Activated B cell treated with CpG ODN at 0.5 μM for 24 hours (primary cell): ENCODE measurements around the gene SLC16A3. TPM values are rescaled to one million over a fixed set of nuclear protein-coding genes. Genes with fewer than 3 reads are reported as not detected.
"Not testable (repeated sequence)": the region's sequence is repeated elsewhere in the genome, so short reads cannot be mapped to it uniquely, and the experiment has no call there.

Source experiments
- ATAC-seq: fragments of 200-7000 bp; cut with Tn5 transposase; one replicate; pipeline ENCODE4 v1.10.0; 2021; ENCODE audit warnings: low read depth, mild to moderate bottlenecking, moderate library complexity
- CTCF ChIA-PET: fragments of 350-600 bp; sonication (Branson Sonifier 250); formaldehyde crosslinking; loops from one replicate; lab custom pipeline; 2021; ENCODE audit warnings: antibody characterized with exemption; lab: Charles Lee
- POLR2A ChIA-PET: fragments of 350-600 bp; sonication (Branson Sonifier 250); formaldehyde crosslinking; loops from one replicate; lab custom pipeline; 2021; ENCODE audit warnings: antibody characterized with exemption; lab: Charles Lee
- DNase-seq: peaks from one replicate; pipeline ENCODE4 v3.0.0; 2022
- H3K27ac Mint-ChIP-seq: one replicate; pipeline ENCODE4 v1.8.0; 2020; ENCODE audit warnings: mixed read lengths
- H3K27me3 Mint-ChIP-seq: one replicate; pipeline ENCODE4 v1.8.0; 2021; ENCODE audit warnings: mixed read lengths
- H3K36me3 Mint-ChIP-seq: one replicate; pipeline ENCODE4 v1.8.0; 2021; ENCODE audit warnings: low read depth, mixed read lengths
- H3K4me1 Mint-ChIP-seq: one replicate; pipeline ENCODE4 v1.8.0; 2021; ENCODE audit warnings: mixed read lengths
- H3K4me3 Mint-ChIP-seq: one replicate; pipeline ENCODE4 v1.8.0; 2020; ENCODE audit warnings: mild to moderate bottlenecking, mixed read lengths
- H3K9me3 Mint-ChIP-seq: one replicate; pipeline ENCODE4 v1.8.0; 2020; ENCODE audit warnings: mixed read lengths
- CTCF ChIP-seq: fragments of 200-600 bp; IDR thresholded peaks from one replicate; pipeline ENCODE4 v1.8.0; 2022; ENCODE audit warnings: antibody characterized with exemption, mild to moderate bottlenecking
- intact Hi-C: fragments of 100-400 bp; cut with micrococcal nuclease; formaldehyde crosslinking; loops from one replicate; pipeline ENCODE4 v1.15.1; 2024
- total RNA-seq: library from RNA; stranded (reverse); gene quantifications from 2 replicates; pipeline ENCODE4 v1.2.3, GENCODE V29; 2022

SLC16A3 gene
- total RNA-seq, 1 donor from 2014 or later, result 24.6 TPM

- H3K4me3 Mint-ChIP-seq, result no peak overlapping the region
- no peaks in the 10 kb centered on the region for H3K9me3 Mint-ChIP-seq
- peaks cover 5% of the 10 kb centered on the region for H3K36me3 Mint-ChIP-seq
- DNase-seq, result no peak
- no peaks in the 10 kb centered on the region for H3K27me3 Mint-ChIP-seq
- ChIA-PET CTCF (interaction anchor here (1.0 to 2.5 kb wide), 10 partner anchors 11 to 245 kb away, joined by 3 to 17 read pairs (median 6); partner anchors contain the start of gene SLC16A3), POLR2A (interaction anchor here (0.6 to 2.3 kb wide), 17 partner anchors 9 to 344 kb away, joined by 3 to 25 read pairs (median 5); partner anchors contain the start of genes CENPX, CSNK1D, DCXR and LRRC45)
- intact Hi-C loops, result loop anchor here (5.0 kb wide), 1 partner anchor 212 kb away; the partner anchor contains the start of genes HEXD and OGFOD3
- peaks cover 15% of the 10 kb centered on the region for H3K4me1 Mint-ChIP-seq
- ATAC-seq, result no peak
- H3K27ac Mint-ChIP-seq, result no peak overlapping the region
- no peak for TF ChIP-seq CTCF
These were observed 23.8 kb upstream of the SLC16A3 start for GRCh38 chr17:82204831-82205719.

GRCh38 chr17:82205720-82206508 is 22.9 kb upstream of the SLC16A3 start:
- Mint-ChIP-seq H3K27ac (peak overlapping the region; percentile 86), H3K27me3 (no peaks in the 10 kb centered on the region), H3K4me3 (peak overlapping the region; percentile 44), H3K36me3 (peaks cover 5% of the 10 kb centered on the region), H3K4me1 (peaks cover 15% of the 10 kb centered on the region), H3K9me3 (no peaks in the 10 kb centered on the region)
- ChIA-PET CTCF (interaction anchor here (0.6 to 2.5 kb wide), 13 partner anchors 10 to 246 kb away, joined by 3 to 17 read pairs (median 4); partner anchors contain the start of gene SLC16A3), POLR2A (interaction anchor here (0.5 to 2.3 kb wide), 19 partner anchors 9 to 345 kb away, joined by 3 to 25 read pairs (median 5); partner anchors contain the start of genes CENPX, CSNK1D, DCXR and LRRC45)
- ATAC-seq (peak; percentile 99), DNase-seq (peak; percentile 71)
- intact Hi-C loops, result loop anchor here (1.0 to 5.0 kb wide), 5 partner anchors 10 to 211 kb away; partner anchors contain the start of genes CSNK1D, HEXD, OGFOD3 and SLC16A3
- TF ChIP-seq CTCF, result peak; percentile 31

- H3K4me1 Mint-ChIP-seq, result peaks cover 37% of the 10 kb centered on the region
- H3K9me3 Mint-ChIP-seq, H3K4me3 Mint-ChIP-seq, CTCF ChIA-PET, DNase-seq, intact Hi-C loops, H3K27ac Mint-ChIP-seq, H3K27me3 Mint-ChIP-seq, ATAC-seq, H3K36me3 Mint-ChIP-seq: not testable (repeated sequence)
- POLR2A ChIA-PET, result interaction anchor here (0.7 to 4.5 kb wide), 2 partner anchors 88 to 116 kb away, joined by 13 to 28 read pairs; no protein-coding TSS in a partner anchor
These were observed 18.2 kb upstream of the SLC16A3 start for GRCh38 chr17:82210655-82211054.

DNA sequence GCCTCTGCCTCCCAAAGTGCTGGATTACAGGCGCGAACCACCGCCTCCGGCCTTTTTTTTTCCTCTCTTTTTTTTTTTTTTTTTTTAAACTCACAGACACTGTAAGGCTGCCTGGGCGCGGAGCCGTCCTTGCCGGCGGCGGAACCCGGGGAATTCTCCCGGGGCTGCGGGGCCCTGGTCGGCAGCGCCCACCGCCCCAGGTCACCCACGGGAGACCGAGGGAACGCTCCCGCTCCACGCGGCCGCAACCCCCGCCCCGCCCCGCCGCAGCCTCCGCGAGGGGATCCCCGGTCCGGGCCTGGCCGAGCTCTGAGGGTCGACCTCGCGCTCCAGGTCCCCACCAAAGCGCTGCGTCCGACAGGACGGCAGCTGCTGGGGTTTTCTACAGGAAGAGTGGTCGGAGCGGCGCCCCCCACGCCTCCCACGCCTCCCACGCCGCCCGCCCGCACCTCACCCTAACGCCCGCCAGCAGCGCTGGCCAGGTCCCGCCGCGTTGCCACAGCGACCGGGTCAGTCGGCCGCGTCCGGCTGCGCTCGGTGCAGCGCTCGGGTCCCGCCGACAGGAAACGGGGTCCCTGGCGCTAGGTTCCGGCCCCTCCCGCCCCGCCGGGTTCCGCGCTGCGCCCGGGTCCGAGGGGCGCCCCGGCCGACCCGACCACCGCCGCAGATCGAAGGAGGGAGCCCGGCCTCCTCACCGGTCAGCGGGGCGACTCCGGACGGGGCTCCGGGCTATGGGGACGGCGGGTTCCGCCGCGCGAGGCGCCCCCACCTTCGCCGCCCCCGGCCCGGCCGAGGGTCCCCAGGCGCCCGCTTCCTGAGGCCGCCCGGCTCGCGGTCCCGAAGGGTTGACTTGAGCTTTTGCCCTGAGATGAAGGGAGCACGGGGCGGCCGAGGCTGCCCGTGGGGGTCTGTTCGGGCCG is 16.3 kb upstream of the SLC16A3 start, which contains the start of gene CCDC57:
Gene CCDC57 (minus strand): TSS at position 512 of the 920 bp plus-strand sequence. CDS start 10,898 bp downstream, outside the sequence.
- Mint-ChIP-seq H3K4me3 (peak within 1 kb of the TSS; percentile 84), H3K36me3 (peaks cover under 1% of the 10 kb centered on the region), H3K27ac (peak within 1 kb of the TSS; percentile 91), H3K9me3 (no peaks in the 10 kb centered on the region), H3K27me3 (no peaks in the 10 kb centered on the region), H3K4me1 (peaks cover 43% of the 10 kb centered on the region)
- no peak for TF ChIP-seq CTCF
- ChIA-PET POLR2A (interaction anchor here (0.6 to 8.1 kb wide), 7 partner anchors 17 to 297 kb away, joined by 3 to 60 read pairs (median 4); partner anchors contain the start of genes CSNK1D, DCXR and SLC16A3), CTCF (interaction anchor here (0.9 kb wide), 1 partner anchor 26 kb away, joined by 3 read pairs; no protein-coding TSS in a partner anchor)
- DNase-seq (peak; percentile 78), ATAC-seq (peak; percentile 73)
- intact Hi-C loops, result loop anchor here (1.0 to 2.0 kb wide), 3 partner anchors 16 to 86 kb away; no protein-coding TSS in a partner anchor
